Endometrial microvascular endothelial cells (primary cell): Measurements from ENCODE around the gene GRIN2A. TPM values are rescaled to one million over a fixed set of nuclear protein-coding genes. Genes with fewer than 3 reads are reported as not detected.

Experiments
- in situ Hi-C: cut with HindIII; loops from 2 replicates; pipeline ENCODE4 v1.10.0; 2017; ENCODE audit warnings: low sequenced_read_pairs, low pct_unique_long_range_greater_than_20kb; ENCODE audit errors: inconsistent ontology term
- total RNA-seq: library from RNA; depleted of rRNA; stranded (reverse); fragments of >200 nt; gene quantifications from one replicate; pipeline ENCODE4 v1.2.3, GENCODE V29; 2015; ENCODE audit errors: inconsistent ontology term

The GRIN2A gene
- total RNA-seq, 1 donor from 2014 or later: not detected

- in situ Hi-C loops: no loop called here
Observed at GRCh38 chr16:9773289-9773688, 408.9 kb downstream of the GRIN2A start.

GRCh38 chr16:9772526-9773225 lies 409.6 kb downstream of the GRIN2A start:
- in situ Hi-C loops: no loop called here

DNA sequence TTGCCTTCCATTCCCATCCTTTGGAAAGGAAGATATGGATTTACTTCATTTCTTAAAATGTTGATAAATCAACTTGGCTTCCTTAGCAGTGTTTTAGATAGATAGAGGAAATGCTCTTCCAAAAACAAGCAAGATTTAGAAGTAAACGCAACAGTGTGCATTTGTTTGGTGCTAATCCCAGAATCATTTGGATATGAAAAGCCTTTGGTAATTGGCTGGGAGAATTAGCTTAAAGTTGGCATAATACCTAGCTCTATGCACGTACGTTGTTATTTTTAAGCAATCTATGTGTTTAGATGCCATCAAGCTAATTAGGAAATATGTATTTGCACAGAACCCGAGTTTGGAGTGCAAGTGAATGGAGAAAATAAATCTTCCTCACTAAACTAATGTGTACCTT lies 415.3 kb downstream of the GRIN2A start:
- in situ Hi-C loops: no loop called here

- in situ Hi-C loops: no loop called here
Observed at GRCh38 chr16:9763505-9763904, 418.7 kb downstream of the GRIN2A start.

DNA sequence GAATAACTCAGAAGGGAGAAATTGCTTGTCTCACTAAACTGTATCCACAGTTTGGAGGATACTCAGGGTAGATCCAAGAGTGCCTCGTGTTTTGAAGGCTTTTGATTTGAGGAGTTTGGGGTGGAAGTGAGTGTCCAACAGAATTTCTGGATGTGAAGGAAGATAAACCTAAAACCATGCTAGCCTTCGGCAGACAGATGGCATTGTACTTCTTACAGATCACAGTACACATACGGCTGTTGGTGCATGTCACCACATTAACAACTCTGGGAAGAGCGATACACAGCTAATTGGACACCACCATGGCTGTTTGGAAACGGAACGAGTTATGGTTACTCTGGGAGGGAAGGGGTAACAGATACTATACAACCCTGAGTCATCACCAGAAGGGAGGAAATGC lies 420.4 kb downstream of the GRIN2A start:
- in situ Hi-C loops: no loop called here

DNA sequence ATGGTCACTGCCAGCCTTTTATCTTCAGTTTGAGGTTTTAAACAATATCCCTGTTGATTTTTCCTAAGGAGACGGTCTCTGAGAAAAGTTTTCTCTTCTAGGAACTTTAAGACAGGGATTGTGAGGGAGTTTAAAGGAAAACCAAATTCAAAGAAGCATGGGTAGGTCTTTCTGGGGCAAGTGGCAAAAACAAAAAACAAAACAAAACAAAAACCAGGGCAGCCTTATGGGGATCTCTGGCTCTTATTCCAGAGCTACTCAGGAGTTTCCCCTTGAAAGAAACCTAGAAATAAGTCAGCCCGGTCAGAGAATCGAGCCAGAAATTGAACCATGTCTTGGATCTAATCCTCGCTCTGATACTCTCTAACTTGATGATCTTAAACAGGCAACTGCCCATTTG lies 424.5 kb downstream of the GRIN2A start:
- in situ Hi-C loops: no loop called here

- in situ Hi-C loops: no loop called here
Observed at GRCh38 chr16:9756434-9756833, 425.8 kb downstream of the GRIN2A start.

GRCh38 chr16:9755081-9755480 lies 427.1 kb downstream of the GRIN2A start:
- in situ Hi-C loops: no loop called here

- in situ Hi-C loops: no loop called here
Observed at GRCh38 chr16:9741776-9742175, 440.5 kb downstream of the GRIN2A start.

GRCh38 chr16:9739301-9739700 lies 442.9 kb downstream of the GRIN2A start:
- in situ Hi-C loops: no loop called here

- in situ Hi-C loops: no loop called here
Observed at GRCh38 chr16:9738690-9739089, 443.5 kb downstream of the GRIN2A start.

- in situ Hi-C loops: no loop called here
Observed at GRCh38 chr16:9736547-9736946, 445.7 kb downstream of the GRIN2A start.

GRCh38 chr16:9723136-9723535 lies 459.1 kb downstream of the GRIN2A start:
- in situ Hi-C loops: no loop called here

DNA sequence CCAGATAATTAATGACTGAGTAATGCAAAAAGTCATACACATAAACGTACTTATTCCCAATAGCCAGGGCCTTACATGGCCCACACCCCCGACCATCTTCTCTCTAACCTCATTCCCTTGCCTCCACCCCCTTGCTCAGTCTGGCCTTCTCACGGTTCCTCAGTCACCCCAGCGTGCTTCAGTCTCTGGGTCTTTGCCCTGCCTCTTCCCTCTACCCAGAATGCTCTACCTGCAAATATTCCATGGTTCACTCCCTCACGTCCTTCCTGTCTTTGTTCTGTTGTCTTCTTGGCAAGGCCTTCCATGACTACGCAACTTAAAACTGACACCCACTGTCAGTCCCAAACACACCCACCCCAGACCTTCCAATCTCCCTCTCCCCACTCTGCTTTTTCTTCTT lies 468.3 kb downstream of the GRIN2A start:
- in situ Hi-C loops: no loop called here

GRCh38 chr16:9713156-9713555 lies 469.1 kb downstream of the GRIN2A start:
- in situ Hi-C loops: no loop called here

DNA sequence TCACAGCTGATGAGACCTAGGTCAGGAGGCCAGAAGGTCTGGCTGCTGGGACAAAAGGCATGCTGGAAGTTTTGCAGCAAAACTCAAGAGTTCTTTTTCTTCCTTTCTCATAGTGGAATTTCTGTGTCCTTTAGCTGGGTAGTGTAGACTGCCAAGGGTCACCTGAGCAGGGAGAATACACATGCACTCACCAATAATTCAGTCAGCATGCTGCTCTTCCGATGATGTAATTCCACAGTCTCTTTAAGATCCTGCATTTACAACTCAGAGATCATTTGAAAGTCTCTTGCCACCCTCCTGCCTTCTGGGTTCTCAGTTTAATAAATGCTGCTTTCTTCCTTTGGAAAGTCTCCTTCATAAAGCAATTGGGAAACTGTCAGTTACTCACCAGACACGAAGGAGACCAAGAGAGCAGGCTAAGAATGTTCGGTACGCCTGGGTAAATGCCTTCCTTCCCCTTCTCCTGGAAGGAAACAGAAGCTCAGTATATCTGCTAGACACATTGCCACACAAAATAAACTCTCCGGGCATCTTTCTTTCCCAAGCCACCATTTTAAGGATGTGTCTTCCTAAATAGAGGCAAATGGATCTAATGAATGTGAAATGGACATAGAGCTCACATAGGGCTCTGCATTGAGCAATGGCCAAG lies 473.1 kb downstream of the GRIN2A start:
- in situ Hi-C loops: no loop called here

DNA sequence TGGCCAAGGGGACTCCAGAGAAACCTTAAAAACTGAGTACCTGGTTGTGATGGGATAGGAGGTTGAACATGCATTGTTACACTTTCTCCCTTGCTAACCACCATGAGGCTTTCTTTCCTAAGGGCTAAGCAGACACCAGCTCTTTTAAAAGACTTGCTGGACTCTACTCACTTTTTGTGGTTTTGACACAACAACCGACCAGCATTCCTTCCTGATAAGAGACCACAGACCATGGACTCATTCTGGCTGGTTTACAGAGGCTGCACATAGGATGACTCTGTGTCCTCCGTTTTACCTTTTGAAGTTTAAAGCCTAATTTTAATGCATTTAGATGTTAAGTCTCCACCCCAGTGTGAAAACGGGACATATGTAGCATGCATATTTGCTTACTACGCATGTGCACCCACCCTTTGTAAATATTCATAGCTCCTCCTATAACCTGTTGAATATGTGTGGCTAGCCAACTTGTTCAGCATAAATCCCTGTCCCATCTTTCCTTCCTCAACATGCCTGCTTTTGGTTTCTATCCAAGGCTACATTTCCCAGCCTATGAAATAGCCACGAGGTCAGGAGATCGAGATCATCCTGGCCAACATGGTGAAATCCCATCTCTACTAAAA lies 475.9 kb downstream of the GRIN2A start:
- in situ Hi-C loops: no loop called here

- in situ Hi-C loops: no loop called here
Observed at GRCh38 chr16:9703731-9704130, 478.5 kb downstream of the GRIN2A start.
